Endothelial cell of umbilical vein (primary cell): ENCODE measurements around the gene ELMO1. TPM values are rescaled to one million over a fixed set of nuclear protein-coding genes. Genes with fewer than 3 reads are reported as not detected.

ENCODE experiments used
- BruUV-seq: library from RNA; stranded (reverse); fragments of 400-500 nt; replicated peaks from 2 replicates; lab custom pipeline; 2021; lab: Mats Ljungman, UMichigan
- CTCF ChIA-PET: fragments of 300-600, 350-600 bp; sonication (Branson Sonifier 250); formaldehyde crosslinking; loops from one replicate; lab custom pipeline; 2021; ENCODE audit warnings: antibody characterized with exemption, inconsistent platforms; lab: Charles Lee
- POLR2A ChIA-PET: fragments of 300-600, 350-600 bp; sonication (Branson Sonifier 250); formaldehyde crosslinking; loops from one replicate; lab custom pipeline; 2021; ENCODE audit warnings: antibody characterized with exemption, inconsistent platforms; lab: Charles Lee
- DNase-seq: peaks from one replicate; pipeline ENCODE4 v3.0.0-alpha.2; 2011; ENCODE audit warnings: low read depth, low spot score
- FAIRE-seq: peaks from 2 replicates; lab custom pipeline; 2011; peaks lifted over from hg19 to GRCh38; lab: Jason Lieb, UNC
- H2AFZ ChIP-seq: 2 replicates; pipeline ENCODE4 v1.6.0; 2012; ENCODE audit warnings: low read depth, low read length, control low read depth, inconsistent platforms
- H3K27ac ChIP-seq: 2 replicates; pipeline ENCODE4 v1.5.1; 2011; ENCODE audit warnings: low read depth, mild to moderate bottlenecking, control low read depth, low read length, moderate library complexity; ENCODE audit not compliant: insufficient read depth
- H3K27me3 ChIP-seq, 2 experiments: 2 replicates each; pipeline versions ENCODE4 v1.6.0 to v1.6.1; 2011; ENCODE audit warnings: low read length in 2 of 2, mixed read lengths in 1 of 2; ENCODE audit not compliant: control insufficient read depth in 2 of 2, insufficient read depth in 2 of 2
- H3K36me3 ChIP-seq, 2 experiments: 2 replicates in 1 of 2; 3 replicates in 1 of 2; pipeline ENCODE4 v1.5.1; 2011; ENCODE audit warnings: low read length in 2 of 2, mild to moderate bottlenecking in 1 of 2, moderate library complexity in 1 of 2; ENCODE audit not compliant: control insufficient read depth in 2 of 2, insufficient read depth in 2 of 2; ENCODE audit errors: extremely low read depth in 1 of 2
- H3K4me1 ChIP-seq: 3 replicates; pipeline ENCODE4 v1.5.1; 2011; ENCODE audit warnings: mild to moderate bottlenecking, low read length; ENCODE audit not compliant: control insufficient read depth, insufficient read depth; ENCODE audit errors: extremely low read depth
- H3K4me2 ChIP-seq: 2 replicates; pipeline ENCODE4 v1.6.1; 2011; ENCODE audit warnings: low read length, control low read depth, mixed read lengths; ENCODE audit not compliant: insufficient read depth
- H3K4me3 ChIP-seq, 3 experiments: fragments of 200-600 bp in 1 of 3; sonication (generic), shearing (Covaris generic) in 1 of 3; replicated peaks in 1 of 3; 2 replicates each; pipeline ENCODE4 v1.5.1; 2011 to 2016; ENCODE audit warnings: control low read depth in 3 of 3, low read length in 3 of 3, mild to moderate bottlenecking in 2 of 3, inconsistent platforms in 1 of 3, low read depth in 1 of 3, moderate library complexity in 1 of 3; ENCODE audit not compliant: insufficient read depth in 1 of 3
- H3K79me2 ChIP-seq: 2 replicates; pipeline ENCODE4 v1.6.0; 2012; ENCODE audit warnings: low read length, inconsistent platforms; ENCODE audit not compliant: control insufficient read depth, insufficient read depth
- H3K9ac ChIP-seq: replicated peaks from 2 replicates; pipeline ENCODE3; 2011; ENCODE audit warnings: low read length, control low read depth; ENCODE audit not compliant: insufficient read depth; ENCODE audit errors: extremely low read depth
- H3K9me1 ChIP-seq: replicated peaks from 3 replicates; pipeline ENCODE4 v1.6.0; 2011; ENCODE audit warnings: mild to moderate bottlenecking, low read length; ENCODE audit not compliant: control insufficient read depth, insufficient read depth; ENCODE audit errors: extremely low read depth
- H3K9me3 ChIP-seq: replicated peaks from 2 replicates; pipeline ENCODE4 v1.5.1; 2012; ENCODE audit warnings: low read length, inconsistent platforms; ENCODE audit not compliant: control insufficient read depth, insufficient read depth
- H4K20me1 ChIP-seq: replicated peaks from 2 replicates; pipeline ENCODE3; 2011; ENCODE audit warnings: mild to moderate bottlenecking, low read length; ENCODE audit not compliant: control insufficient read depth, insufficient read depth; ENCODE audit errors: extremely low read depth
- GATA2 ChIP-seq: IDR thresholded peaks from 2 replicates; pipeline ENCODE4 v1.7.0; 2011; ENCODE audit warnings: low read depth, mild to moderate bottlenecking, moderate library complexity, mixed read lengths, low read length; ENCODE audit not compliant: insufficient read length, insufficient read depth
- MAX ChIP-seq: IDR thresholded peaks from 2 replicates; pipeline ENCODE4 v1.6.1; 2011; ENCODE audit not compliant: insufficient read depth, insufficient read length
- dilution Hi-C: fragments of 300-500 bp; cut with MboI; formaldehyde crosslinking; loops from one replicate; pipeline ENCODE4 v1.15.0; 2019; ENCODE audit warnings: low sequenced_read_pairs; ENCODE audit not compliant: extremely low pct_ligation_motif_present
- intact Hi-C: fragments of 100-400 bp; cut with micrococcal nuclease; formaldehyde crosslinking; loops from one replicate; pipeline ENCODE4 v1.10.0; 2022
- polyA plus RNA-seq, 4 experiments: library from polyadenylated mRNA; depleted of rRNA in 3 of 4; stranded (reverse) in 3 of 4; unstranded in 1 of 4; fragments of >200 nt; gene quantifications; 2 replicates each; pipeline versions ENCODE4 v1.2.1 to v1.2.3, GENCODE V29; 2011 to 2012; ENCODE audit warnings: missing spikeins in 1 of 4
- total RNA-seq: library from RNA; stranded (reverse); gene quantifications from 2 replicates; pipeline ENCODE4 v1.2.3, GENCODE V29; 2021
- TF ChIP-seq, protein P1 (sequence below), 2 donors: IDR thresholded peaks; 1 replicate in 1 of 2; 2 replicates in 1 of 2; pipeline ENCODE4 v1.5.1; 2011; ENCODE audit warnings: low read length in 2 of 2, mild to moderate bottlenecking in 2 of 2, moderate library complexity in 2 of 2, control low read depth in 1 of 2, inconsistent platforms in 1 of 2, low read depth in 1 of 2; ENCODE audit not compliant: insufficient read depth in 1 of 2; ENCODE audit errors: extremely low read depth in 1 of 2

ELMO1 gene
- total and polyA plus RNA-seq, 2 donors (not counting 3 experiments of a cell fraction or from before 2014, with no cell fraction given) = 17.0 to 30.6 TPM

- FAIRE-seq = no peak
Measured at GRCh38 chr7:37416378-37417106, 32.1 kb downstream of the ELMO1 start.

DNA sequence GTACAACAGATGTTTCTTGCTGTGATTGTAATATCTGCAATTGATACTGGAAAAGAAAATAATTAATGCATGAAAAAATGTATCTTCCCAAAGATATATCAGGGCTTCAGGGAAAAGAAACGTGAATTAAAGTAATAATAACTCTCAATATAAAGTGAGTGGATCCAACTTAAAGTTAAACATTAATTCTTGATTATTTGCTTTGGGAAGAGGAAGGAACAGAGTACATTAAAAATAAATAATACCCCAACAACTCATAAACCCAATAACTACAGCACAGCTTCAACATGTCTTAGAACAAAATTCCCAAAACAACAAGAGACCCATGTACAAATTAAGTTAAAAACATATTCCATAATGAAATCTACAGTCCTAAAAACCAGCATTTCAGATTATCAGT, 33.0 kb downstream of the ELMO1 start:
- Histone ChIP-seq H3K4me3 (no peak overlapping the region), H4K20me1 (no peaks in the 10 kb centered on the region), H3K79me2 (no peaks in the 10 kb centered on the region), H2AFZ (no peak overlapping the region), H3K9ac (no peak overlapping the region), H3K27ac (no peak overlapping the region), H3K4me2 (no peak overlapping the region), H3K9me3 (no peaks in the 10 kb centered on the region), H3K27me3 (no peaks in the 10 kb centered on the region), H3K36me3 (no peaks in the 10 kb centered on the region), H3K4me1 (no peaks in the 10 kb centered on the region), H3K9me1 (no peaks in the 10 kb centered on the region)
- no peak for FAIRE-seq
- no TSS peak for BruUV-seq
- CTCF ChIA-PET = no interaction called here
- intact Hi-C loops (no loop called here), dilution Hi-C loops (no loop called here)
- TF ChIP-seq, protein P1, sequence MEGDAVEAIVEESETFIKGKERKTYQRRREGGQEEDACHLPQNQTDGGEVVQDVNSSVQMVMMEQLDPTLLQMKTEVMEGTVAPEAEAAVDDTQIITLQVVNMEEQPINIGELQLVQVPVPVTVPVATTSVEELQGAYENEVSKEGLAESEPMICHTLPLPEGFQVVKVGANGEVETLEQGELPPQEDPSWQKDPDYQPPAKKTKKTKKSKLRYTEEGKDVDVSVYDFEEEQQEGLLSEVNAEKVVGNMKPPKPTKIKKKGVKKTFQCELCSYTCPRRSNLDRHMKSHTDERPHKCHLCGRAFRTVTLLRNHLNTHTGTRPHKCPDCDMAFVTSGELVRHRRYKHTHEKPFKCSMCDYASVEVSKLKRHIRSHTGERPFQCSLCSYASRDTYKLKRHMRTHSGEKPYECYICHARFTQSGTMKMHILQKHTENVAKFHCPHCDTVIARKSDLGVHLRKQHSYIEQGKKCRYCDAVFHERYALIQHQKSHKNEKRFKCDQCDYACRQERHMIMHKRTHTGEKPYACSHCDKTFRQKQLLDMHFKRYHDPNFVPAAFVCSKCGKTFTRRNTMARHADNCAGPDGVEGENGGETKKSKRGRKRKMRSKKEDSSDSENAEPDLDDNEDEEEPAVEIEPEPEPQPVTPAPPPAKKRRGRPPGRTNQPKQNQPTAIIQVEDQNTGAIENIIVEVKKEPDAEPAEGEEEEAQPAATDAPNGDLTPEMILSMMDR (IDR thresholded peaks at IDR 0.05; ENCODE audit: extremely low read depth in 1 of 2, insufficient read depth in 1 of 2, low read depth in 1 of 2, low read length in 2 of 2) = no peak
- TF ChIP-seq MAX = no peak
- POLR2A ChIA-PET = interaction anchor here (0.5 kb wide), 1 partner anchor 463 kb away, joined by 5 read pairs; no protein-coding TSS in a partner anchor
- DNase-seq = no peak

More at GRCh38 chr7:37416378-37417106, 32.1 kb downstream of the ELMO1 start:
- Histone ChIP-seq H3K9me1 (no peaks in the 10 kb centered on the region), H3K36me3 (no peaks in the 10 kb centered on the region), H4K20me1 (no peaks in the 10 kb centered on the region), H3K4me1 (no peaks in the 10 kb centered on the region), H3K79me2 (no peaks in the 10 kb centered on the region), H2AFZ (no peak overlapping the region), H3K27ac (no peak overlapping the region), H3K9me3 (no peaks in the 10 kb centered on the region), H3K4me3 (no peak overlapping the region), H3K4me2 (no peak overlapping the region), H3K27me3 (no peaks in the 10 kb centered on the region), H3K9ac (no peak overlapping the region)
- no peak for DNase-seq
- dilution Hi-C loops (no loop called here), intact Hi-C loops (no loop called here)
- no peak for TF ChIP-seq GATA2
- ChIA-PET POLR2A (no interaction called here), CTCF (interaction anchor here (1.0 kb wide), 1 partner anchor 14 kb away, joined by 3 read pairs; no protein-coding TSS in a partner anchor)
- no TSS peak for BruUV-seq
